ENCODE measurements around the gene BRF1.
"Not testable (repeated sequence)": the region's sequence is repeated elsewhere in the genome, so short reads cannot be mapped to it uniquely, and the experiment has no call there.

Gene BRF1

GRCh38 chr14:105331575-105332349, 31.0 kb upstream of the BRF1 start:
- no peak for DNase-seq

- DNase-seq: no peak
Measured at GRCh38 chr14:105330491-105330895, 29.7 kb upstream of the BRF1 start.

GRCh38 chr14:105329411-105330150, 28.8 kb upstream of the BRF1 start:
- no peak for DNase-seq

- DNase-seq: no peak
Measured at GRCh38 chr14:105328678-105329390, 28.0 kb upstream of the BRF1 start.

GRCh38 chr14:105328070-105328677, 27.4 kb upstream of the BRF1 start:
- DNase-seq: no peak

GRCh38 chr14:105327695-105328045, 26.9 kb upstream of the BRF1 start:
- not testable (repeated sequence) for DNase-seq

GRCh38 chr14:105326891-105327694, 26.3 kb upstream of the BRF1 start:
- no peak for DNase-seq

- no peak for DNase-seq
Measured at GRCh38 chr14:105326568-105326867, 25.7 kb upstream of the BRF1 start.

GRCh38 chr14:105325716-105326567, 25.1 kb upstream of the BRF1 start:
- no peak for DNase-seq

- DNase-seq: no peak
Measured at GRCh38 chr14:105325303-105325702, 24.5 kb upstream of the BRF1 start.

- DNase-seq: no peak
Measured at GRCh38 chr14:105324871-105325270, 24.1 kb upstream of the BRF1 start.

- DNase-seq: no peak
Measured at GRCh38 chr14:105324080-105324778, 23.4 kb upstream of the BRF1 start.

- DNase-seq: no peak
Measured at GRCh38 chr14:105323663-105324062, 22.9 kb upstream of the BRF1 start.

- no peak for DNase-seq
Measured at GRCh38 chr14:105322791-105323556, 22.2 kb upstream of the BRF1 start.

- no peak for DNase-seq
Measured at GRCh38 chr14:105317546-105317945, 16.7 kb upstream of the BRF1 start.

- DNase-seq: no peak
Measured at GRCh38 chr14:105316968-105317510, 16.2 kb upstream of the BRF1 start.

- DNase-seq: no peak
Measured at GRCh38 chr14:105316577-105316941, 15.8 kb upstream of the BRF1 start.

- no peak for DNase-seq
Measured at GRCh38 chr14:105315941-105316576, 15.3 kb upstream of the BRF1 start.

GRCh38 chr14:105315211-105315721, 14.5 kb upstream of the BRF1 start:
- peak; percentile 53 for DNase-seq

All from effector CD4-positive, alpha-beta T cell (primary cell).